HG03039 (cell line): ENCODE data around the gene MTG2.

Experiments
- ATAC-seq: cut with Tn5 transposase; IDR thresholded peaks from one replicate; pipeline ENCODE4 v1.9.1; 2021; ENCODE audit warnings: mild to moderate bottlenecking, moderate library complexity; ENCODE audit not compliant: unreplicated experiment

The MTG2 gene

GRCh38 chr20:62182469-62183425, at the start of gene MTG2:
MTG2 (plus strand) TSS chr20:62183028; CDS start chr20:62193421, 10,393 bp downstream.
- ATAC-seq: peak; percentile 88

- ATAC-seq: no peak
These were observed 49.6 kb upstream of the MTG2 start for GRCh38 chr20:62133051-62133845.

GRCh38 chr20:62133864-62134263, 49.0 kb upstream of the MTG2 start:
- no peak for ATAC-seq

GRCh38 chr20:62134735-62135231, 48.0 kb upstream of the MTG2 start:
- no peak for ATAC-seq

- no peak for ATAC-seq
These were observed 47.1 kb upstream of the MTG2 start for GRCh38 chr20:62135573-62136266.

- ATAC-seq: no peak
These were observed 46.3 kb upstream of the MTG2 start for GRCh38 chr20:62136283-62137091.

- no peak for ATAC-seq
These were observed 45.8 kb upstream of the MTG2 start for GRCh38 chr20:62137092-62137384.

- ATAC-seq: no peak
These were observed 45.2 kb upstream of the MTG2 start for GRCh38 chr20:62137478-62138203.

GRCh38 chr20:62138204-62138543, 44.7 kb upstream of the MTG2 start:
- ATAC-seq: no peak

- ATAC-seq: no peak
These were observed 43.9 kb upstream of the MTG2 start for GRCh38 chr20:62138912-62139311.

GRCh38 chr20:62139636-62140035, 43.2 kb upstream of the MTG2 start:
- ATAC-seq: no peak

- no peak for ATAC-seq
These were observed 41.8 kb upstream of the MTG2 start for GRCh38 chr20:62141043-62141396.

GRCh38 chr20:62141397-62142251, 41.2 kb upstream of the MTG2 start:
- no peak for ATAC-seq

GRCh38 chr20:62142252-62143080, 40.4 kb upstream of the MTG2 start:
- ATAC-seq: peak; percentile 4

GRCh38 chr20:62143081-62143956, 39.5 kb upstream of the MTG2 start, which contains the start of the genes PSMA7 and SS18L1:
PSMA7 (minus strand) TSS chr20:62143394; CDS start chr20:62143303, 91 bp downstream.
SS18L1 (plus strand) TSS chr20:62143769; CDS start chr20:62143821, 52 bp downstream.
- ATAC-seq: peak; percentile 67

- ATAC-seq: peak; percentile 31
These were observed 38.6 kb upstream of the MTG2 start for GRCh38 chr20:62143957-62144825.
